Right lobe of liver (tissue), 6 donors: ENCODE data around the gene DIO3. TPM values are rescaled to one million over a fixed set of nuclear protein-coding genes. Genes with fewer than 3 reads are reported as not detected.
A peak's percentile ranks its signal among the peaks of the same experiment; 100 is the strongest.

Experiments
- ATAC-seq, 4 donors: fragments of 200-7000 bp; cut with Tn5 transposase; one replicate each; pipeline ENCODE4 v1.9.1; 2020; ENCODE audit warnings: mild to moderate bottlenecking in 4 of 4, moderate library complexity in 4 of 4
- DNase-seq, 3 donors: peaks; one replicate each; pipeline ENCODE4 v3.0.0-alpha.2; 2020
- H3K27ac ChIP-seq, 3 donors: fragments of 200-600 bp; one replicate each; pipeline ENCODE4 v1.8.0; 2022
- H3K27me3 ChIP-seq, 2 donors: fragments of 200-600 bp; one replicate each; pipeline ENCODE4 v1.8.0; 2022
- H3K36me3 ChIP-seq, 4 donors: fragments of 200-600 bp; sonication (generic) in 1 of 4; one replicate each; pipeline versions ENCODE4 v1.5.1 to v1.8.0; 2017 to 2022; ENCODE audit warnings: control low read depth in 1 of 4
- H3K4me1 ChIP-seq, 4 donors: fragments of 200-600 bp; sonication (generic) in 1 of 4; one replicate each; pipeline versions ENCODE4 v1.5.1 to v1.8.0; 2017 to 2022; ENCODE audit warnings: control low read depth in 1 of 4
- H3K4me3 ChIP-seq, 3 donors: fragments of 200-600 bp; one replicate each; pipeline ENCODE4 v1.8.0; 2022
- H3K9me3 ChIP-seq, 4 donors: fragments of 200-600 bp; sonication (generic) in 1 of 4; one replicate each; pipeline versions ENCODE4 v1.5.1 to v1.8.0; 2017 to 2022; ENCODE audit warnings: control low read depth in 1 of 4
- CTCF ChIP-seq, 4 donors: fragments of 200-600 bp in 3 of 4; fragments of 450-650 bp in 1 of 4; IDR thresholded peaks; one replicate each; pipeline versions ENCODE4 v1.5.1 to v1.8.0; 2016 to 2022; ENCODE audit warnings: antibody characterized with exemption in 4 of 4, mild to moderate bottlenecking in 2 of 4
- POLR2A ChIP-seq: fragments of 450-650 bp; IDR thresholded peaks from one replicate; pipeline ENCODE4 v1.6.1; 2017; ENCODE audit warnings: antibody characterized with exemption, mild to moderate bottlenecking
- WGBS: methylation state at CpG from one replicate; pipeline ENCODE4 v1.1.6; 2018; ENCODE audit warnings: low coverage, low lambda C conversion rate; ENCODE audit not compliant: insufficient coverage; ENCODE audit errors: missing lambda C conversion rate; 5-methylcytosine and 5-hydroxymethylcytosine counted together
- intact Hi-C, 2 donors: fragments of 100-400 bp; cut with DNase I; formaldehyde crosslinking; loops; one replicate each; pipeline versions ENCODE4 v1.11.2 to v1.14.1; 2022
- total RNA-seq, 6 experiments: library from RNA; depleted of rRNA in 2 of 6; stranded (reverse); fragments of >200 nt in 2 of 6; fragmentation: NEBNext Ultra II Directional in 3 of 6; extraction: Animal tissue kit (Norgen Biotek cat#: 25700) in 3 of 6; gene quantifications; one replicate each; pipeline versions ENCODE4 v1.1.0 to v1.2.4, GENCODE V29; 2016 to 2023
- donor health status: DM: no; HTN: yes; CAD: no.
- donor health status: DM: no; HTN: no; CAD: no.
- donor health status: DM: no; HTN: no; CAD: no.
- donor health status: DM: no; HTN: yes; CAD: no.
- donor health status: DM: no; HTN: yes; CAD: no.

Gene DIO3
- total RNA-seq, 6 experiments from 2014 or later: 0.39 to 6.4 TPM; not detected in 4

GRCh38 chr14:101588286-101588975 is 27.1 kb downstream of the DIO3 start:
- TF ChIP-seq POLR2A: no peak
- no peak for TF ChIP-seq CTCF (IDR thresholded peaks at IDR 0.05)
- H3K4me3 ChIP-seq: no peak overlapping the region
- H3K27me3 ChIP-seq: no peaks in the 10 kb centered on the region
- ATAC-seq (no peak), DNase-seq (peak in 1 of 3 donors; percentile 31)
- no peaks in the 10 kb centered on the region for H3K9me3 ChIP-seq
- WGBS: 69% methylated on average over 14 of the region's 17 CpGs
- no peaks in the 10 kb centered on the region for H3K4me1 ChIP-seq
- no peak overlapping the region for H3K27ac ChIP-seq
- intact Hi-C loops: no loop called here
- no peaks in the 10 kb centered on the region for H3K36me3 ChIP-seq

GRCh38 chr14:101588990-101589389 is 27.7 kb downstream of the DIO3 start:
- ATAC-seq (peak in 2 of 4 donors; percentile 18 to 26), DNase-seq (peak in 1 of 3 donors; percentile 41)
- no peak for TF ChIP-seq CTCF (IDR thresholded peaks at IDR 0.05)
- TF ChIP-seq POLR2A: no peak

GRCh38 chr14:101589486-101590015 is 28.3 kb downstream of the DIO3 start:
- H3K27ac ChIP-seq: no peak overlapping the region
- no peak overlapping the region for H3K4me3 ChIP-seq
- WGBS: 60% methylated on average over 1 of the region's 3 CpGs
- TF ChIP-seq CTCF (IDR thresholded peaks at IDR 0.05) (no peak), POLR2A (no peak)
- intact Hi-C loops: no loop called here
- H3K9me3 ChIP-seq: no peaks in the 10 kb centered on the region
- ATAC-seq (no peak), DNase-seq (peak in 1 of 3 donors; percentile 26)
- no peaks in the 10 kb centered on the region for H3K4me1 ChIP-seq
- no peaks in the 10 kb centered on the region for H3K36me3 ChIP-seq
- H3K27me3 ChIP-seq: no peaks in the 10 kb centered on the region

More at GRCh38 chr14:101588990-101589389, 27.7 kb downstream of the DIO3 start:
- intact Hi-C loops: no loop called here
- WGBS: 100% methylated on average over 1 of the region's 6 CpGs
- Histone ChIP-seq H3K27ac (no peak overlapping the region), H3K9me3 (no peaks in the 10 kb centered on the region), H3K4me3 (no peak overlapping the region), H3K27me3 (no peaks in the 10 kb centered on the region), H3K4me1 (no peaks in the 10 kb centered on the region), H3K36me3 (no peaks in the 10 kb centered on the region)

- no peak overlapping the region for H3K4me3 ChIP-seq
- no peak for ATAC-seq
These were observed 28.8 kb downstream of the DIO3 start for GRCh38 chr14:101590062-101590461.

More at GRCh38 chr14:101590062-101590461, 28.8 kb downstream of the DIO3 start:
- no peak overlapping the region for H3K27ac ChIP-seq
- intact Hi-C loops: no loop called here
- DNase-seq: peak in 1 of 3 donors; percentile 27
- H3K9me3 ChIP-seq: no peaks in the 10 kb centered on the region
- TF ChIP-seq CTCF (IDR thresholded peaks at IDR 0.05) (no peak), POLR2A (no peak)
- no peaks in the 10 kb centered on the region for H3K27me3 ChIP-seq
- no peaks in the 10 kb centered on the region for H3K36me3 ChIP-seq
- 90% methylated on average over 2 of the region's 9 CpGs for whole genome bisulfite sequencing
- no peaks in the 10 kb centered on the region for H3K4me1 ChIP-seq
